ENCODE measurements around the gene RRAGD. TPM values are rescaled to one million over a fixed set of nuclear protein-coding genes. Genes with fewer than 3 reads are reported as not detected.
A peak's percentile ranks its signal among the peaks of the same experiment; 100 is the strongest.

Gene RRAGD
- total and polyA plus RNA-seq, 2 of the 8 experiments (the other 6 are each of a cell fraction or from before 2014, with no cell fraction given), result 7.2 to 30.8 TPM

- Histone ChIP-seq H3K27ac (ENCODE audit: low read depth, low read length) (no peak overlapping the region), H3K4me2 (ENCODE audit: insufficient read depth in 1 of 2, low read depth in 2 of 2, low read length in 2 of 2) (no peak overlapping the region), H2BK12ac (ENCODE audit: low read depth, low read length) (no peak overlapping the region), H2BK15ac (ENCODE audit: low read length) (no peak overlapping the region), H2BK120ac (replicated peaks; ENCODE audit: low read depth, low read length) (no peak overlapping the region), H3K9ac (replicated peaks in 1 of 4; ENCODE audit: extremely low read depth in 1 of 4, low read depth in 3 of 4, low read length in 3 of 4) (no peak overlapping the region), H4K5ac (ENCODE audit: insufficient read length, low read depth, low read length) (no peak overlapping the region), H3K23ac (ENCODE audit: insufficient read length) (no peak overlapping the region), H2BK5ac (ENCODE audit: low read depth, low read length) (no peak overlapping the region), H3K27me3 (replicated peaks in 1 of 4; ENCODE audit: control insufficient read depth in 3 of 4, extremely low read depth in 1 of 4, insufficient read depth in 3 of 4, low read length in 3 of 4) (no peaks in the 10 kb centered on the region), H4K20me1 (replicated peaks in 1 of 2; ENCODE audit: control insufficient read depth in 1 of 2, insufficient read depth in 2 of 2, low read length in 2 of 2) (peaks cover 0 to 2% of the 10 kb centered on the region in 2 experiments), H3K79me2 (ENCODE audit: control insufficient read depth in 1 of 2, insufficient read depth in 2 of 2, low read length in 2 of 2) (no peaks in the 10 kb centered on the region), H2AFZ (ENCODE audit: low read length) (no peak overlapping the region), H3K23me2 (ENCODE audit: low read depth, low read length) (no peaks in the 10 kb centered on the region), H2AK5ac (ENCODE audit: low read depth, low read length) (no peak overlapping the region), H3K4ac (replicated peaks; ENCODE audit: insufficient read length, low read depth, low read length) (no peak overlapping the region), H3K14ac (ENCODE audit: insufficient read length) (no peak overlapping the region), H3K36me3 (ENCODE audit: control insufficient read depth in 2 of 4, insufficient read depth in 4 of 4, low read length in 3 of 4) (no peaks in the 10 kb centered on the region), H3K4me1 (replicated peaks in 1 of 4; ENCODE audit: control insufficient read depth in 3 of 4, insufficient read depth in 4 of 4, low read length in 3 of 4) (no peaks in the 10 kb centered on the region), H2BK20ac (ENCODE audit: low read length) (no peak overlapping the region), H3K9me3 (ENCODE audit: insufficient read depth in 2 of 2, low read depth in 1 of 2, low read length in 1 of 2) (no peaks in the 10 kb centered on the region), H4K8ac (ENCODE audit: extremely low read depth, insufficient read depth, low read length) (no peak overlapping the region), H3K18ac (ENCODE audit: extremely low read depth, low read length) (no peak overlapping the region), H3K56ac (replicated peaks; ENCODE audit: insufficient read length, low read depth, low read length) (no peak overlapping the region), H4K91ac (replicated peaks; ENCODE audit: insufficient read length, low read length) (no peak overlapping the region), H3K79me1 (ENCODE audit: low read depth, low read length) (no peaks in the 10 kb centered on the region), H3K4me3 (ENCODE audit: extremely low read depth in 1 of 4, insufficient read depth in 2 of 4, low read depth in 3 of 4, low read length in 4 of 4) (no peak overlapping the region)
- ChIA-PET POLR2A (ENCODE audit: partially characterized antibody) (no interaction called here), CTCF (ENCODE audit: partially characterized antibody) (interaction anchor here (0.6 to 1.9 kb wide), 7 partner anchors 10 to 167 kb away, joined by 3 to 7 read pairs (median 4); partner anchors contain the start of gene ANKRD6)
- no peak for FAIRE-seq
- DNase-seq (ENCODE audit: low read depth in 1 of 2, low spot score in 2 of 2), result no peak
- no peak for TF ChIP-seq KDM5A (IDR thresholded peaks at IDR 0.05; ENCODE audit: low read length)
- peak; percentile 66 to 84; a peak in 2 of 4 replicates for TF ChIP-seq SIN3A (conservative IDR thresholded peaks at IDR 0.05 in 1 of 2, IDR thresholded peaks at IDR 0.05 in 1 of 2; ENCODE audit: low read depth in 1 of 2, low read length in 2 of 2)
- TF ChIP-seq TAF7 (optimal IDR thresholded peaks at IDR 0.05; ENCODE audit: borderline replicate concordance, low read depth, low read length), result no peak
- 0 out of 2 replicates have a peak, but pooled peaks have one; percentile 26 for TF ChIP-seq MAX (IDR thresholded peaks at IDR 0.05)
- 89% methylated on average over 5 of the region's 5 CpGs; no CpG with 5 or more reads in 1 of the 2 experiments for WGBS, 2 experiments (ENCODE audit: extremely low coverage in 1 of 2, insufficient coverage in 1 of 2, insufficient read length in 1 of 2, insufficient replicate concordance in 2 of 2, low coverage in 1 of 2, low lambda C conversion rate in 2 of 2, missing lambda C conversion rate in 1 of 2)
Observed at GRCh38 chr6:89458704-89459103, 46.6 kb upstream of the RRAGD start.
